Midbrain (tissue), 1 donor: ENCODE measurements around the gene C10orf143.
"Not testable (repeated sequence)": the region's sequence is repeated elsewhere in the genome, so short reads cannot be mapped to it uniquely, and the experiment has no call there.

Source experiments
- DNase-seq: peaks from one replicate; lab custom pipeline; 2025; lab: John Stamatoyannopoulos, UW

Gene C10orf143

GRCh38 chr10:130111113-130111851 is 652 bp upstream of the C10orf143 start:
- peak; percentile 99 for DNase-seq

DNA sequence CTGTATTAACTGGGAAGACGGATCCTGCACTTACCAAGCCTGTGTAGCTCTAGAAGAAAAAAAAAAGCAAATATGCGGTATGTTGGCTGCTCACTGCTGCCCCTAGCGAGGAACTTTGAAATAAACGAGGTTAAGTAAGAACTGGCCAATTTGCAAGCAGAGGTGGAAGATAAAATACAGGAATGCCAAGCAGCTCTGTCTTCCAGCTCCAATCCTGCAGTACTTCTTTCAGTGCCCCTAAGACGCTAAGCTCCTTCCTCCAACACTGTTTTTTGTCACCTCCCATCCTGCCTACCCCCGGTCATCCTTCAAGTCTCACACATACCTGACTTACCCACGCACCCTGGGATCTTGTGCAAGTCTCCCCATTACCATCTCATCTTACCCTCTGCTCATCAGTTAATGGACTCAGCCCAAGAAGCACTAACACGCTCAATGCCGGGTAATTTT is 809 bp downstream of the C10orf143 start:
- DNase-seq = peak; percentile 82

DNA sequence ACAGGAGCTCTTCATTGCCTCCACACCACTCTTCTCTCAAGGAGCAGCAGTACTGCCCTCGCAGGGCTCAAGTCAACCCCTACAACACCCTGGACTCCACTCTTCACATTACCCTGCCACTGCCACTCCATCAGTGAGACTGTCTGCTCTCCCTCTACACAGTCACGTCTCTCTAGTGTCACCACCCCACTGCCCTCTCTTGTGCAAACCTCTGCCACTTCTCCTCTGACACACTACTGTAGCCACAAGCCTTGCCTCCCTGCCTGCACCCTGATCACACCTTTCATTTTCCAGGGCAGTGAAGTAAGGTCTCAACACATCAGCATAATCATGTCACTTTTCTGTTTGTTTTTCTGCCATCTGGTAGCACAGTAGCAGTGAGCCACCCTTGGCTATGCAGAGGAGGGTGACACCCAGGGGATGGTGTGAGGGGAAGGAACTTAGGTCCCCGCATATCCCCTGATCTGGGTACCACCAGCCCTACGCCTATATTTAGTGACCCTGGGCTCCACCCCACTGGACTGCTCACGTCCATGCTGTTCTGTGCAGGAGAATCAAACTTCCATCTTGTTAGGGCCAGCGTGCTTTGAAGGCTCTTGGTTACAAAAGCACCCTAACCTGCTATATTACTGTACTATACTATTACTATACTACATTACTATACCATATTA is 1.6 kb downstream of the C10orf143 start:
- no peak for DNase-seq

GRCh38 chr10:130108146-130108545 is 2.5 kb downstream of the C10orf143 start:
- DNase-seq = not testable (repeated sequence)

DNA sequence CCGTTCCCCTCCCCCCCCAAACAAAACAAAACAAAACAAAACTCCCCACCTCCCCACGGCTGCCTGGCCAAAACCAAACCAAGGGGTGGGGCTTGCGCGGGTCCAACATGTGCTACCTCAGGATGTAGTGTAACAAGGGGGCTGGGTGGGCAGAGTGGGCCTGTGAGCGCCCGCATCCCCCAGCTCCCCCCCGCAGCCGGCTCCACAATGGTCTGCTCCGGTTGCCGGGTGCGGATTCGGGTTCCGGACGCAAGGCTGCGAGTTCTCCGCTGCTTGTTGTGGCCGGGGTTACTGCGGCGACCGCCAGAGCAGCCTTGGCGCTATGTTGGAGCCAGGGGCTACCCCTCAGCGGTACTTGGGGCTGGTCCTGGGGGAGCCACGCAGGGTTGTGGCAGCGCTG is 4.9 kb downstream of the C10orf143 start:
- DNase-seq = no peak

- no peak for DNase-seq
These were observed 11.3 kb downstream of the C10orf143 start for GRCh38 chr10:130099344-130099743.

DNA sequence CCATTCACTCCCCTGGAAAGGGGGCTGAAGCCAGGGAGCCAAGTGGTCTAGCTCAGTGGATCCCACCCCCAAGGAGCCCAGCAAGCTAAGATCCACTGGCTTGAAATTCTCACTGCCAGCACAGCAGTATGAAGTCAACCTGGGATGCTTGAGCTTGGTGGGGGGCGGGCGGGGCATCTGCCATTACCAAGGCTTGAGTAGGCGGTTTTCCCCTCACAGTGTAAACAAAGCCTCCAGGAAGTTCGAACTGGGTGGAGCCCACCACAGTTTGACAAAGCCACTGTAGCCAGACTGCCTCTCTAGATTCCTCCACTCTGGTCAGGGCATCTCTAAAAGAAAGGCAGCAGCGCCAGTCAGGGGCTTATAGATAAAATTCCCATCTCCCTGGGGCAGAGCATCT is 20.1 kb downstream of the C10orf143 start:
- DNase-seq = not testable (repeated sequence)

- no peak for DNase-seq
These were observed 30.2 kb downstream of the C10orf143 start for GRCh38 chr10:130080461-130080814.

GRCh38 chr10:130079614-130080460 is 30.8 kb downstream of the C10orf143 start:
- no peak for DNase-seq

- no peak for DNase-seq
These were observed 32.5 kb downstream of the C10orf143 start for GRCh38 chr10:130078120-130078519.

DNA sequence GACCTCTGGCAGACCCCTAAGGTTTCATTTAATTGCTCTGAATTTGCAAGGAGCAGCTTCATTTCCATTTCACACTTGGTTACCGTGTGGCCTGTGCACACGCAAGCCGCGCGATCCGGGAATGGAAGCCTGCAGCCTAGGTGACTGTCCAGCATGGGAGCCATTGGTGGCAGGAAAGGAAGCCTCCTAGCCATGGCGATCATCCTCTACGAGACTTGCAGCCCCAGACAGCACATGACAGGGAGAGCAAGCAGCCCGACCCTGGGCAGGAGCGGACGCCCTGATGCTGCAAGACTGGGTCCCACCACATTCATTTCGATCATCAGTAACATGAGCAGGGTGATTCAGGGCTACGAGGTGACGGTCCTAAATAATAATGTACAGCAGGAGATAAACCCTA is 33.9 kb downstream of the C10orf143 start:
- no peak for DNase-seq

DNA sequence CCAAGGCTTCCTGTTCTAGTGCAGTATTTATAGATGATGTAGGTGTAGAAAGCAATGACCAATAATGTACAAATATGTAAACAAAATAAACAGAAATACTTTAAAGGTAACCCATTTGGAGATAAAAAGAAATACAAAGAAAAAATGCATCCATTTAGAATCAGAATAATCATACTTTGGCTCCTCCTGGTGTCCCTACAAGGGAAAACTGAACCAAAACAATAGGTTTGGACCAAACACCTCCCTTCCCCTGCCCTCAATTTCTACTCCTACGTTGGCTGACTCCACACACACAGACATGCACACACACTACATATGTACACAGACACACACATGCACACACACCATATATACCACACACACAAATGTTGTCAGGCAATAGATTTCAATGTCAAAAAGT is 36.0 kb downstream of the C10orf143 start:
- no peak for DNase-seq

- no peak for DNase-seq
These were observed 36.7 kb downstream of the C10orf143 start for GRCh38 chr10:130073912-130074311.

DNA sequence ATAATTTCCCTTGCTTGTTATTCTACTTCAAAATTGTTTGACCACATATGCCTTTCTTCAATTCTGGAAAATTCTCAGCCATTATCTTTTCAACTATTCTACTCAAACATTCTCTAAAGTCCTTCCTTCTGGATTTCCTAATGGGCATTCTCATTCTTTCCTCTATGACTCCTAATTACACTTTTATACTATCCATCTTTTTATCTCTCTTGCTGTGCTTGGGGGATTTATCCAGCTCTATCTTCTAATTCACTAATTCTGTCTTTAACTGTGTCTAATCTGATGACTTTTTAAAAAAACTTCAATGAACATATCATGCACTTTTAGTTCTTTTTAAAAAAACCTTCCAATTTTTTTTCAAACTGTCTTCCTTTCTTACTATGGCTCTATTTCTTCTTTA is 38.4 kb downstream of the C10orf143 start:
- DNase-seq = no peak

DNA sequence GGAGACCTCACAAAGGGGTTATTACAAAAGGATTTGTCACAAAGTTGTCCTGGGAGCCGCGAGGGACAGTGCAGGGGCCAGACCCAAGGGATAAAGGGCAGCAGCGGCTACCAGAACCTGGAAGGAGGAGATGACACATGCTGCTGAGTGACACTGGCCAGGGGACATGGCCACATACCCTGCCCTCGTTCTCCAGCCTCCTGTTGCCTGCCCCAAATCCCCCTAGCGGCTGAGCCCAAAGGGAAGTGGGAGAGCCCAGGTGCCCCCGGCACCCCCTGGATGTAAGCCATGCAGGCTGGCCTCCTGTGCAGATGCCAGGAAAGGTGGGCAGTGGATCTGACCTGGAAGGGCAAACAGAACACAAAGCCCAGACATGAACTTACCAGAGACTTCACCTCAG is 42.7 kb downstream of the C10orf143 start:
- DNase-seq = no peak

- DNase-seq = no peak
These were observed 43.9 kb downstream of the C10orf143 start for GRCh38 chr10:130066743-130067142.

DNA sequence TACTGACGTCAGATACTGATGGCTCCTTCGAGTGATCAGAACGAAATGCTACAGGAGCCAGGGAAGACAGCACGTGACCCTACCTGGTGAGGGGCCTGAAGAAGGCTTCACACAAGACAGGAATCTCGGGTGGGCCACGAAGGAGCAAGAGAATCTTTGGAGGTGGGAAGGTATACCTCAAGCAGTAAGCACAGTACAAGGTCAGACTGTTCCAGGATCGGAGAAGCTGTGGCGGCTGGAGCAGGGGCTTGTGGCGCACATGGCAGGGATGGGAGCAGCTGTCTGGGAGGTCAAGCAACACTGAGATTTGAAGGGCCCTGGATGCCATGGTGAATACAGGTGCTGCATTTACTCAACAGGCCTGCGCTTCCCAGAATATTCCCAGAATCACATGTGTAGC is 45.4 kb downstream of the C10orf143 start:
- DNase-seq = no peak

DNA sequence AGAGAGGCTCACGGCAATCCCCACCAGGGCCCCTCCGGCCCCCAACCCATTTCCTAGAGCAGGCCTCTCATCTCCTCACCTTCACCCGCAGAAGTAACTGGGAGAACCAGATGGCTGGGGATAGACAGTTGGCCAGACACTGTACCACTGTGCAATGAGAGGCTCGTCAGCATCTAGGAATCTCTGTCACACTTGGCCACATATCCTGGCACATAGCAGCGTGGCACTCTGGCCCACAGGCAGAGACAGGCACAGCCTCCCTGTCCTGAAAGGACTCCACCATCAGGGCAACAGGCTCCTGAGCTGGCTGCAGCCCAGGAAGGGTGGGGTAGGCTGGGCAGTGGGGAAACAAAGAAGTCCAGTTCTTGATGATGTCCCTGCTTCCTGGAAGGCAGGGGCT is 45.8 kb downstream of the C10orf143 start:
- no peak for DNase-seq

DNA sequence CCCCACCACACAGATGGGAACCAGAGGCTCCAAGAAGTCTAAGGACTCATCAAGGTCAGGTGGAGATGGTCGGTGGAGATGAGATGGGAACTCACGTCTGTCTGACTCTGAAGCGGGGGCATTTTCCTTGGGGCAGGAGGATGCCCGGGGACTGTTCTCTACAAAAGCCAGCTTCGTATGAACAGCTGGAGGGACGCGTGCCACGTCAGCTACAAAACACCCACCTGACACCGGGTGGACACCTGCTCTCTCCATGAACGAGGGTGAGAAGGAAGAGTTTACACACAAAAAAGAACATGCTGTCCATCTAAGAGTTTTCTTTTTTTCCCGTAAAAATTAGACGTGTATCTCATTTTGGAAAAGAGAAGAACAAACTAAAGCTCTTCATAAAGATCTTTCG is 47.7 kb downstream of the C10orf143 start:
- DNase-seq = no peak

GRCh38 chr10:130062201-130062600 is 48.4 kb downstream of the C10orf143 start:
- no peak for DNase-seq

- DNase-seq = no peak
These were observed 48.9 kb downstream of the C10orf143 start for GRCh38 chr10:130061760-130062159.

GRCh38 chr10:130054021-130054420 is 56.6 kb downstream of the C10orf143 start:
- no peak for DNase-seq

DNA sequence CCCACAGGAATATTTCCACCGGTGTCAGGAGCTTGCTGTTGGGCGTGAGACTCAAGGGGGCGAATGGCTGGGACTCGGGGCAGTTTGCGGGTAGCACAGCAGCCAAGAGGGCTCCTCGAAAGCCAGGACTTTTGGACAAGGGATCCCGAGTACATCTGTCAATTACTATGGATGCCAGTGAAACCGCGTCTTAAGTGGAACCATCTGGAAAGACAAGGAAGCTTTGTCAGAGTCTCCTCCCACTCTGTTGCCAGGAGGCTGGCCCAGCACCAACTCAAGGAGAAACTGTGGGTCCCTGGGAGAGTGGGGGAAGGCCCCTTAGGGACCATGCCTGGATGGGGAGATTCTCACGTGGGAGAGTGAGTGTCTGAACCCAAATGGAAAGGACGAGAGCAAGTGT is 57.1 kb downstream of the C10orf143 start:
- DNase-seq = no peak
